ENCODE results near the gene GSTO2.
A peak's percentile ranks its signal among the peaks of the same experiment; 100 is the strongest.

Gene GSTO2

DNA sequence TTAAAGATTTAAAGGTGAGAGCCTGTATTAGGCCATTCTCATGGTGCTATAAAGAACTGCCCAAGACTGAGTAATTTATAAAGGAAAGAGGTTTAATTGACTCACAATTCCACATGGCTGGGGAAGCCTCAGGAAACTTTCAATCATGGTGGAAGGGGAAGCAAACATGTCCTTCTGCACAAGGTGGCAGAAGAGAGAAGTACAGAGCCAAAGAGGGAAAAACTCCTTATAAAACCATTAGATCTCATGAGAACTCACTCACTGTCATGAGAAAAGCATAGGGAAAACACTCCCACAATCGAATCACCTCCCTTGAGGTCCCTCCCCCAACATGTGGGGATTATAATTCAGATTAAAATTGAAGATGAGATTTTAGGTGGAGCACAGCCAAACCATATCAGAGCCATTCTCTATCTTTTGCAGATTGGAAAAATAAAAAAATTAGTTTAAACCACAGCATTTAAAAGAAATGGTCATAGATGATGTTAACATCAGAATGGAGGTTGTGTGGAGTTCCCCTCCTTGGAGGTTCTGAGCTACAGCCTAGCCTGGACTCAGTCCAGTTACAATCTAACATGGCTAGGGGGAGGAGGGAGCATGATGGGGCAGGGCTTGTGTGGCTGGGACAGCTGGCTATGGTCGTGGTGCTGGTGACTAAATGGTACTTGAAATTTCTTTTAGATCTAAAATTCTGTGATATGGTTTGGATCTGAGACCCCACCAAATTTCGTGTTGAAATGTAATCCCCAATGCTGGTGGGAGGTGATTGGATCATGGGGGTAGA, 33.1 kb downstream of the GSTO2 start:
- Histone ChIP-seq H3K9me3 (no peaks in the 10 kb centered on the region), H3K4me3 (no peak overlapping the region), H3K27ac (peak overlapping the region; percentile 80 to 95), H3K4me1 (peaks cover 7 to 57% (median 32%) of the 10 kb centered on the region in 4 donors), H3K36me3 (no peaks in the 10 kb centered on the region), H3K27me3 (no peaks in the 10 kb centered on the region)
- no peak for DNase-seq
- intact Hi-C loops (cut with DNase I; ENCODE audit: low total_unique reads) = loop anchor here (2.0 kb wide), 1 partner anchor 37 kb away; the partner anchor contains the start of gene ITPRIP
- TF ChIP-seq, protein P1, sequence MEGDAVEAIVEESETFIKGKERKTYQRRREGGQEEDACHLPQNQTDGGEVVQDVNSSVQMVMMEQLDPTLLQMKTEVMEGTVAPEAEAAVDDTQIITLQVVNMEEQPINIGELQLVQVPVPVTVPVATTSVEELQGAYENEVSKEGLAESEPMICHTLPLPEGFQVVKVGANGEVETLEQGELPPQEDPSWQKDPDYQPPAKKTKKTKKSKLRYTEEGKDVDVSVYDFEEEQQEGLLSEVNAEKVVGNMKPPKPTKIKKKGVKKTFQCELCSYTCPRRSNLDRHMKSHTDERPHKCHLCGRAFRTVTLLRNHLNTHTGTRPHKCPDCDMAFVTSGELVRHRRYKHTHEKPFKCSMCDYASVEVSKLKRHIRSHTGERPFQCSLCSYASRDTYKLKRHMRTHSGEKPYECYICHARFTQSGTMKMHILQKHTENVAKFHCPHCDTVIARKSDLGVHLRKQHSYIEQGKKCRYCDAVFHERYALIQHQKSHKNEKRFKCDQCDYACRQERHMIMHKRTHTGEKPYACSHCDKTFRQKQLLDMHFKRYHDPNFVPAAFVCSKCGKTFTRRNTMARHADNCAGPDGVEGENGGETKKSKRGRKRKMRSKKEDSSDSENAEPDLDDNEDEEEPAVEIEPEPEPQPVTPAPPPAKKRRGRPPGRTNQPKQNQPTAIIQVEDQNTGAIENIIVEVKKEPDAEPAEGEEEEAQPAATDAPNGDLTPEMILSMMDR (IDR thresholded peaks at IDR 0.05) = no peak

DNA sequence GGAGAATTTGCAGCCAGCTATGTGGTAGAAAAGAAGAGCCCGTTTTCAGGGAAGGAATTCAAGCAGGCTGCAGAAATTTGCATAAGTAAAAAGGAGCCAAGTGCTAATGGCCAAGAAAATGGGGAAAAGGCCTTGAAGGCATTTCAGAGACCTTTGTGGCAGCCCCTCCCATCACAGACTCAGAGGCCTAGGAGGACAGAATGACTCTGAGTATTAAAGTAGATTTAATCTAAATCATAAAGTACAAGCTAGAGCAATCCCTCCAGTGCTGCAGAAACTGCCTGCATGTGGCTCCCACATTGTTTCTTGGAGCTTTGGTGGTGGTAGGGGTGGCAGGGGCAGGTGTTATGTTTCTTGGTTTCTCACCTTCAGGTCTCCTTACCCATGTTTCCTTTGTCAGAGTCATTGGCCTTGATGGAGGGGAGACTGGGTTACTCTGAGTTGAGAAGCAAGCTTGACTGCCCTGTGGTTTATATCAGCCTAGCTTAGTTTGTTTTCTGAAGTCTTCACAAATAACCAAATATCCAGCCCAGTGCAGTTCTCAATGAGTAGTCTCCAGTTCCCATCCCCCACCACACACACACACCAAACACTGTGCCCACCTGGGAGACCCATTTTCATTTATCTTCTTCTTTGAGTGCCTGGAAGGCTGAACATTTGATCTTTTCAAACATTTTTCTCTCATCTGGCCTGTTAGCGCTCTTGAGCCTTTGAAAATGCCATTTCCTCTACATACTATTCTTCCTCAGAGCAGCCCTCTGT, 34.8 kb downstream of the GSTO2 start:
- H3K27me3 ChIP-seq = no peaks in the 10 kb centered on the region
- no peak overlapping the region for H3K27ac ChIP-seq
- peaks cover 7 to 61% (median 43%) of the 10 kb centered on the region in 4 donors for H3K4me1 ChIP-seq
- no peak overlapping the region for H3K4me3 ChIP-seq
- H3K9me3 ChIP-seq = no peaks in the 10 kb centered on the region
- TF ChIP-seq, protein P1 (IDR thresholded peaks at IDR 0.05) = no peak
- intact Hi-C loops (cut with DNase I; ENCODE audit: low total_unique reads) = no loop called here
- H3K36me3 ChIP-seq = no peaks in the 10 kb centered on the region
- no peak for DNase-seq

DNA sequence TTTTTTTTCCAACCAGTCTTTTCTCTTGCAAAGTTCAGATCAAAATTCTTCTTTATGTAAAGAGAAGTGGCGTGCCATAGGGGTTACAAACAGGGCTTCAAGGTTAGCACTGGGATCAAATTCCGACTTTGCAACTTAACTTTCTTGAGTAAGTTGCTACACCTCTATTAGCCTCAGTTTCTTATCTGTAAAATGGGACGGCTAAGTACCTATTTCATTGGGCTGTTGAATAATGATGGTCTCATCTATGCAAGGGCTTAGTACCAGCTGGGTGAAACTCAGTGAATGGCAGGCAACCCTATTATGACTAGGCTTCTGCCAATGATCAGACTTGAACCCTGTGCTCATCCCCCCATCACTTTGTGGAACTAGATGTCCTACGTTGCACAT, 35.4 kb downstream of the GSTO2 start:
- Histone ChIP-seq H3K27me3 (no peaks in the 10 kb centered on the region), H3K36me3 (no peaks in the 10 kb centered on the region), H3K4me3 (no peak overlapping the region), H3K27ac (peak overlapping the region; percentile 62 to 70), H3K4me1 (peaks cover 7 to 60% (median 44%) of the 10 kb centered on the region in 4 donors), H3K9me3 (no peaks in the 10 kb centered on the region)
- DNase-seq = no peak
- intact Hi-C loops (cut with DNase I; ENCODE audit: low total_unique reads) = no loop called here
- TF ChIP-seq, protein P1 (IDR thresholded peaks at IDR 0.05) = no peak

DNA sequence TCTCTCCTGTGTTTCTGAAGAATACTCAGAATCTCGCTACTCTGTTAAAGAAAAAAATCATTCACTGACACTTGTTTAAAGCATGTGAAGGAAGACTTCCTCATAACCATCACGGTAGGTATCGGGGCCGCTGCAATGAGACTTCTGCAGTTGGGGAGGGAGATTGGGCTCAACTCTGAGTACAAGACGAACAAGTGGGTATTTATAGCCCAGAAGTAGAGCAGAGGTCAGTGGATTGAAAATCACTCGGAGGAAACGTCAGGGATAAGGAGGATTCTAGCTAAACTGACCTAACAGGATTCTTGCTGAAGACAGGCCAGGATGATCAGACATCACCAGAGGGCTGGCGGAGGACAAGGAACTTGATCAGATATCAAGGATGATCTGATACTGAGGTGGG, 35.9 kb downstream of the GSTO2 start:
- Histone ChIP-seq H3K4me3 (no peak overlapping the region), H3K36me3 (no peaks in the 10 kb centered on the region), H3K4me1 (peaks cover 7 to 60% (median 46%) of the 10 kb centered on the region in 4 donors), H3K9me3 (no peaks in the 10 kb centered on the region), H3K27ac (peak overlapping the region; percentile 62 to 70), H3K27me3 (no peaks in the 10 kb centered on the region)
- intact Hi-C loops (cut with DNase I; ENCODE audit: low total_unique reads) = no loop called here
- DNase-seq = no peak
- TF ChIP-seq, protein P1 (IDR thresholded peaks at IDR 0.05) = no peak

DNA sequence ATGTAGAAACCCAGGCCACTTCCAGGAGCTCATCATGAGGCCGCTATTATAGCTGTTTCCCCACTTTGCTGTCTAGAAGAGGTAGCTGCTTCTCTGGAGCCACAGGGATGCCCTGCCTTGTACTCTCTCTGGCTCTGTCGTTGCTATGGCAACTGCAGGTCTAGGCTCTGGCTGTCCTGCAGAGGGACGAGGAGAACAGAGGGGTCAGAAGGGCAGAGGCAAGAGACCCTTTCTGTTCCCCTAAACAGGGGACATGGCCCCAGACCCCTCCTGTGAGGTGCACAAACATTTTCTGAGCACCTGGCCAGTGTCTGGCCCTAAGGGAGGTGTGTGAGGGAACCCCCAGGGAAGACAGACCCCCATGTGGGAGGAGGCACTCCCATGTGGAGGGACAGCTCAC, 37.9 kb downstream of the GSTO2 start:
- Histone ChIP-seq H3K27ac (peak overlapping the region; percentile 79 to 82), H3K36me3 (peaks cover 0 to 7% (median 6%) of the 10 kb centered on the region in 3 donors), H3K27me3 (no peaks in the 10 kb centered on the region), H3K4me3 (no peak overlapping the region), H3K4me1 (peaks cover 7 to 64% (median 46%) of the 10 kb centered on the region in 4 donors), H3K9me3 (no peaks in the 10 kb centered on the region)
- intact Hi-C loops (cut with DNase I; ENCODE audit: low total_unique reads) = no loop called here
- DNase-seq = no peak
- TF ChIP-seq, protein P1 (IDR thresholded peaks at IDR 0.05) = no peak

Measured in tibial artery (tissue), 4 donors.